ENCODE measurements around the gene LRRFIP1. TPM values are rescaled to one million over a fixed set of nuclear protein-coding genes. Genes with fewer than 3 reads are reported as not detected.

Gene LRRFIP1
- total and polyA plus RNA-seq, 7 donors: 42.3 to 108 (median 91.9) TPM

DNA sequence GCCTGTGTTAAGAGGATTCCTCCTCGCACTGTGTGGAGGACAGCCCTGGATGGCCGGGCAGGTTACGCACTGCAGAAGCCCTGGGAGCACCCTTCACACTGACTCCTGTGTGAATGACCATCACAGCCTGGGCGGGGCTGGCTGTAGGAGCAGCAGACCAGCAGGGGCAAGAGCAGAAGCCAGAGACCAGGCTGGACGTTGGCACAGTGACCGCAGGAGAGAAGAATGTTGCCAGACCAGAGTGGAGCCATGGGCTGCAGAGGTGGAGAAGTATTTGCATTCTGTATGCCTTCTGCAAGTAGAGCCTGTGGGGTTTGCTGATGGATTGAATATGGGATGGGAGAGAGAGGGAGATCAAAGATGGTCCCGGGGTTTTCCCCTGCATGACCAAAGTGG, 23.1 kb downstream of the LRRFIP1 start:
- Histone ChIP-seq H3K4me3 (no peak overlapping the region), H3K9me3 (no peaks in the 10 kb centered on the region), H3K27me3 (ENCODE audit: insufficient read depth in 3 of 3, low read length in 2 of 3) (no peaks in the 10 kb centered on the region), H3K36me3 (ENCODE audit: insufficient read depth in 1 of 2, low read depth in 1 of 2) (no peaks in the 10 kb centered on the region), H3K4me1 (peaks cover 33% of the 10 kb centered on the region), H3K27ac (peak overlapping the region; percentile 91)
- TF ChIP-seq, protein P1, sequence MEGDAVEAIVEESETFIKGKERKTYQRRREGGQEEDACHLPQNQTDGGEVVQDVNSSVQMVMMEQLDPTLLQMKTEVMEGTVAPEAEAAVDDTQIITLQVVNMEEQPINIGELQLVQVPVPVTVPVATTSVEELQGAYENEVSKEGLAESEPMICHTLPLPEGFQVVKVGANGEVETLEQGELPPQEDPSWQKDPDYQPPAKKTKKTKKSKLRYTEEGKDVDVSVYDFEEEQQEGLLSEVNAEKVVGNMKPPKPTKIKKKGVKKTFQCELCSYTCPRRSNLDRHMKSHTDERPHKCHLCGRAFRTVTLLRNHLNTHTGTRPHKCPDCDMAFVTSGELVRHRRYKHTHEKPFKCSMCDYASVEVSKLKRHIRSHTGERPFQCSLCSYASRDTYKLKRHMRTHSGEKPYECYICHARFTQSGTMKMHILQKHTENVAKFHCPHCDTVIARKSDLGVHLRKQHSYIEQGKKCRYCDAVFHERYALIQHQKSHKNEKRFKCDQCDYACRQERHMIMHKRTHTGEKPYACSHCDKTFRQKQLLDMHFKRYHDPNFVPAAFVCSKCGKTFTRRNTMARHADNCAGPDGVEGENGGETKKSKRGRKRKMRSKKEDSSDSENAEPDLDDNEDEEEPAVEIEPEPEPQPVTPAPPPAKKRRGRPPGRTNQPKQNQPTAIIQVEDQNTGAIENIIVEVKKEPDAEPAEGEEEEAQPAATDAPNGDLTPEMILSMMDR (IDR thresholded peaks at IDR 0.05): no peak
- ATAC-seq (peak; percentile 12 to 50 (median 44)), DNase-seq (no peak)
- WGBS, 3 donors: 67 to 79% (median 69%) methylated on average over 7 of the region's 7 CpGs
- intact Hi-C loops (cut with DNase I): no loop called here

DNA sequence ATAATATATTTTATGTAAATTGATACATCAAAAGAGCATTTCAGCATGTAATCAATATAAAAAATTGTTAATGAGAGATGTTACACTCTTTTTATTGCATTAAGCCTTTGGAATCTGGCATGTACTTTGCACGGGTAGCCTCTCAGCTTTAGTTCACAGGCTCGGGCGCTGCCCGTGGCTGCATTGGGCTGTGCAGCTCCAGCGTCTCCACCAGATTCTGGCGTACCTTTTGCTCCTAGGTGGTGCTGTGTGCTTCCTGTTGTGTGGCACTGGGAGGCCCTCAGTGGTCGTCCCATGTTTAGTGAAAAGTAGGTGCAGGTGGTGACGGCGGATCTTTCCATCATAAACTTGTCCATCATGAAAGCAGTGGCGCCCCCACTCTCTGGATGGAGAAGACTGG, 24.4 kb downstream of the LRRFIP1 start:
- H3K9me3 ChIP-seq: no peaks in the 10 kb centered on the region
- TF ChIP-seq, protein P1 (IDR thresholded peaks at IDR 0.05): peak; percentile 9
- 44 to 78% (median 51%) methylated on average over 10 of the region's 10 CpGs for WGBS, 3 donors
- no peaks in the 10 kb centered on the region for H3K27me3 ChIP-seq (ENCODE audit: insufficient read depth in 3 of 3, low read length in 2 of 3)
- H3K36me3 ChIP-seq (ENCODE audit: insufficient read depth in 1 of 2, low read depth in 1 of 2): no peaks in the 10 kb centered on the region
- peak overlapping the region; percentile 91 for H3K27ac ChIP-seq
- H3K4me1 ChIP-seq: peaks cover 31% of the 10 kb centered on the region
- H3K4me3 ChIP-seq: no peak overlapping the region
- ATAC-seq: peak in 3 of 4 donors; percentile 33 to 75 (median 68)
- no peak for DNase-seq
- intact Hi-C loops (cut with DNase I): no loop called here

DNA sequence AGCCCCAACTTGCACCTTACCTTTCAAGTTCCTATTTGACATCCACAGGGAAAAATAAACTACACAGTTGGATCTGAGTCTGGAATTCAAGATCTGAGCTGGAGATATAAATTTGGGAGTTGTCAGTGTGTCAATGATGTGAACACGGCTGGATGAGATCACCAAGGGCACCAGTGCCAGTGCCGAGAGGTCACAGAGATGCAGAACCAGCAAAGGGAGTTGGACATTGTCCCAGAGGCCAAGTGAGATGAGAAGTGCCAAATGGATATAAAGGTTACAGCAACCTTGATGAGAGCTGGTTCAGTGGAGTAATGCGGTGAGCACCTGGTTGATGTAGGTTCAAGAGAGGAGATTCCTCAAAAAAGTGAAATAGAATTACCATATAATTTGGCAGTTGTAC, 24.8 kb downstream of the LRRFIP1 start:
- intact Hi-C loops (cut with DNase I): no loop called here
- Histone ChIP-seq H3K4me1 (peaks cover 27% of the 10 kb centered on the region), H3K27me3 (ENCODE audit: insufficient read depth in 3 of 3, low read length in 2 of 3) (no peaks in the 10 kb centered on the region), H3K36me3 (ENCODE audit: insufficient read depth in 1 of 2, low read depth in 1 of 2) (no peaks in the 10 kb centered on the region), H3K27ac (peak overlapping the region; percentile 91), H3K4me3 (no peak overlapping the region), H3K9me3 (no peaks in the 10 kb centered on the region)
- TF ChIP-seq, protein P1 (IDR thresholded peaks at IDR 0.05): no peak
- WGBS, 3 donors: 31 to 47% (median 41%) methylated on average over 3 of the region's 3 CpGs
- peak in 1 of 2 donors; percentile 81 for DNase-seq
- ATAC-seq: peak; percentile 64 to 88 (median 77)

GRCh38 chr2:237652854-237653253, 25.5 kb downstream of the LRRFIP1 start:
- ATAC-seq: no peak
- no peak for DNase-seq
- intact Hi-C loops (cut with DNase I): no loop called here
- Histone ChIP-seq H3K4me1 (peaks cover 20% of the 10 kb centered on the region), H3K27me3 (ENCODE audit: insufficient read depth in 3 of 3, low read length in 2 of 3) (no peaks in the 10 kb centered on the region), H3K4me3 (no peak overlapping the region), H3K36me3 (ENCODE audit: insufficient read depth in 1 of 2, low read depth in 1 of 2) (no peaks in the 10 kb centered on the region), H3K27ac (peak overlapping the region; percentile 91), H3K9me3 (no peaks in the 10 kb centered on the region)
- 91 to 93% (median 92%) methylated on average over 2 of the region's 2 CpGs for WGBS, 3 donors
- TF ChIP-seq, protein P1 (IDR thresholded peaks at IDR 0.05): no peak

Measured in psoas muscle (tissue), 8 donors.